ENCODE results near the gene SLC22A23.

Gene SLC22A23

DNA sequence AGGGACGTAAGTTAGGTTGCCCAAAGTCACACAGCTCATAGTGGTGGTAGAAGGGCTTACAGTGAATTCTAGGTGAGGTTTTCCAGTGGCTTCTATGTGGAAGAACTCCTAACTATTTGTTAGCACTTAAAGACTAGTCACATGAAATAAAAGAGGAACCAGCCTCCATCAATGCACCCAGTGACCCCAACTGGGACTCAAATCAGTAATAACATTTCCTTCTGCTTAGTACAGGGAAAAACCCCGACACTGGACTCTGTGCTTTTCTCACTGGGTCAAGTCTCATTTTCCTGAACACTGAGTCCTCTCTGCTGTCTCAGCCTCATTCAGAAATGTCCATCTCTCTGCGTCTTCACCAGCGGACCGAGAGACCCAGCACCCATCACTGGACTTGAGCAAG, 89.2 kb downstream of the SLC22A23 start:
- H3K4me1 ChIP-seq (ENCODE audit: control insufficient read depth in 1 of 2, insufficient read depth in 1 of 2, low read depth in 1 of 2, low read length in 1 of 2) = no peaks in the 10 kb centered on the region
- H3K27me3 ChIP-seq = peaks cover 22% of the 10 kb centered on the region
- no peaks in the 10 kb centered on the region for H3K36me3 ChIP-seq
- no peaks in the 10 kb centered on the region for H3K9me3 ChIP-seq
- H3K27ac ChIP-seq = no peak overlapping the region
- no peak overlapping the region for H3K4me3 ChIP-seq (ENCODE audit: low read depth in 1 of 2, low read length in 1 of 2)
- no peak for TF ChIP-seq CTCF (IDR thresholded peaks at IDR 0.05)

DNA sequence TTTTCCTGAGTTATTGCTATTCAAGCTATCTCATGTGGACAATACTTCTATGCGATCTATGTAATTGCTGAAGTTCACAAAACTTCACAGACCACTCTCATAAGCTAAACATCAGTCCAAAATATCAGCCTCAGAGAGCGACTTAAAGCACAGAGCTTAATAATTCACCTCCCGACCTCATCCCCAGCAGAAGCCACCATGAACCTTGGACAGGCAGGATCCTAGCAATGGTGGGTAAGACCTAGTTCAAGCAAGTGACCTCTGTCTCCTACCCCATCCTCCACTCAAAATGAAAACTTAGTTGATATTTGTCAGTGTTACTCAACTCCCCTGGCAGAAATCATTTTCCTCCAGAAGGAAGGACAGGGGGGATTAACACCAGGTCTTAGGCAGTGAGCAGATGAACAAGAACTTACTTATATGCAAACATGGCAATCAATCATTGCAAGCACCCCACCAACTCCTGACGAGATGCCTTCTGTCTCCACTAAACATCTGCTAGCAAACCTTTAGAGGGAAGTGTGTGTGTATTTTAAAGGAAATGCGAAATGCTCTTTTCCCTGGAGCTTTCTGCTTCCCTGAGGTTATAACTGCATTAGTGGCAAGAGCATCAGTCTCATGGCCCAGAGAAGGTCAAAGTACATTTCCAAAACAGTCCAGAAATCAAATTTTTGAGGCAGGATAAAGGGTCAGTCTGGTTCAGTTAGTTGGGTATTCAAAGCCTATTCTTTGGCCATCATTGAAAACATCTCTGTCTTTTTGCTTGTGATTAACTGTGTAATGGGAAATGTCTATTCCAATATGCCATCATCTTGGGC, 90.0 kb downstream of the SLC22A23 start:
- Histone ChIP-seq H3K4me1 (ENCODE audit: control insufficient read depth in 1 of 2, insufficient read depth in 1 of 2, low read depth in 1 of 2, low read length in 1 of 2) (no peaks in the 10 kb centered on the region), H3K27ac (no peak overlapping the region), H3K9me3 (no peaks in the 10 kb centered on the region), H3K4me3 (ENCODE audit: low read depth in 1 of 2, low read length in 1 of 2) (no peak overlapping the region), H3K27me3 (peaks cover 22% of the 10 kb centered on the region), H3K36me3 (no peaks in the 10 kb centered on the region)
- no peak for TF ChIP-seq CTCF (IDR thresholded peaks at IDR 0.05)

GRCh38 chr6:3364391-3364790, 92.5 kb downstream of the SLC22A23 start:
- peaks cover 22% of the 10 kb centered on the region for H3K27me3 ChIP-seq
- H3K27ac ChIP-seq = no peak overlapping the region
- no peak for TF ChIP-seq CTCF (IDR thresholded peaks at IDR 0.05)
- no peak overlapping the region for H3K4me3 ChIP-seq (ENCODE audit: low read depth in 1 of 2, low read length in 1 of 2)
- no peaks in the 10 kb centered on the region for H3K9me3 ChIP-seq
- no peaks in the 10 kb centered on the region for H3K36me3 ChIP-seq
- no peaks in the 10 kb centered on the region for H3K4me1 ChIP-seq (ENCODE audit: control insufficient read depth in 1 of 2, insufficient read depth in 1 of 2, low read depth in 1 of 2, low read length in 1 of 2)

- Histone ChIP-seq H3K4me1 (ENCODE audit: control insufficient read depth in 1 of 2, insufficient read depth in 1 of 2, low read depth in 1 of 2, low read length in 1 of 2) (no peaks in the 10 kb centered on the region), H3K27me3 (peaks cover 20% of the 10 kb centered on the region), H3K9me3 (no peaks in the 10 kb centered on the region), H3K36me3 (no peaks in the 10 kb centered on the region), H3K4me3 (ENCODE audit: low read depth in 1 of 2, low read length in 1 of 2) (no peak overlapping the region), H3K27ac (no peak overlapping the region)
- no peak for TF ChIP-seq CTCF (IDR thresholded peaks at IDR 0.05)
These were observed 93.4 kb downstream of the SLC22A23 start for GRCh38 chr6:3363296-3364025.

- H3K36me3 ChIP-seq = no peaks in the 10 kb centered on the region
These were observed 95.4 kb downstream of the SLC22A23 start for GRCh38 chr6:3361312-3362037.

More at GRCh38 chr6:3361312-3362037, 95.4 kb downstream of the SLC22A23 start:
- Histone ChIP-seq H3K4me1 (ENCODE audit: control insufficient read depth in 1 of 2, insufficient read depth in 1 of 2, low read depth in 1 of 2, low read length in 1 of 2) (peaks cover 0 to under 1% of the 10 kb centered on the region in 2 experiments), H3K27me3 (peaks cover 20% of the 10 kb centered on the region), H3K9me3 (no peaks in the 10 kb centered on the region), H3K4me3 (ENCODE audit: low read depth in 1 of 2, low read length in 1 of 2) (no peak overlapping the region), H3K27ac (no peak overlapping the region)
- no peak for TF ChIP-seq CTCF (IDR thresholded peaks at IDR 0.05)

Measured in neutrophil (primary cell).